ENCODE measurements around the gene SCT. TPM values are rescaled to one million over a fixed set of nuclear protein-coding genes. Genes with fewer than 3 reads are reported as not detected.

The SCT gene
- polyA plus RNA-seq, 1 donor from 2014 or later = not detected

DNA sequence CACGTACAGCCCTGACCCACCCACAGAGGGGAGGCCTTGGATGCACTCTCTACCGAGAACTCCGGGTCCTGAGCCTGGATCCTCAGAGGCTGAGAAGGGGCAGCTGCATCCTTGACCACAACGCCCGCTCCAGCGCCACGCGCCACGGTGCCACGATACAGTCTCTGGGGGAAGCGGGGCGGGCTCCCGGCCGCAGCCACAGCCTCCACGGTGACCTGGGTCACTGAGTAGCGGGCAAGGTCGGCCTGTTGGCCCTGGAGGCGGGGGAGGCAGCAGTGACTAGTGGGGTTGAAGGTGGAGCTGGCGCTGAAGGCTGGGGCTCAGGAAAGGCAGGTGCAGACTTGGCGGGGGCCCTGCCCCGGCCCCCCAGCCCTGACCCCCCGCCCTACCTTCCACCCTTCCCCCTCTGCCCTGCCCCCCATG lies 7.3 kb downstream of the SCT start (continued):
- TF ChIP-seq MXI1 (conservative IDR thresholded peaks at IDR 0.05; ENCODE audit: poor library complexity, severe bottlenecking) = no peak
- TF ChIP-seq SMC3 (conservative IDR thresholded peaks at IDR 0.05; ENCODE audit: poor library complexity) = no peak

- no peak overlapping the region for H3K9ac ChIP-seq (ENCODE audit: low read length)
- H3K9me3 ChIP-seq (ENCODE audit: low read length) = no peaks in the 10 kb centered on the region
- H3K4me2 ChIP-seq (ENCODE audit: low read length) = no peak overlapping the region
- H3K27ac ChIP-seq (ENCODE audit: low read length) = no peak overlapping the region
- H3K27me3 ChIP-seq (ENCODE audit: insufficient read depth, low read depth, low read length) = no peaks in the 10 kb centered on the region
- H4K20me1 ChIP-seq (ENCODE audit: insufficient read depth) = no peaks in the 10 kb centered on the region
- no peaks in the 10 kb centered on the region for H3K79me2 ChIP-seq (replicated peaks; ENCODE audit: insufficient read depth, low read length)
- no peaks in the 10 kb centered on the region for H3F3A ChIP-seq (ENCODE audit: insufficient read depth, low read length, poor library complexity, severe bottlenecking)
- no peak overlapping the region for H2AFZ ChIP-seq (ENCODE audit: low read depth, low read length)
- H3K4me3 ChIP-seq (ENCODE audit: low read length) = no peak overlapping the region
- no peaks in the 10 kb centered on the region for H3K9me2 ChIP-seq (ENCODE audit: insufficient read depth, low read length)
- no peak for TF ChIP-seq RAD21 (conservative IDR thresholded peaks at IDR 0.05)
- TF ChIP-seq MXI1 (conservative IDR thresholded peaks at IDR 0.05; ENCODE audit: poor library complexity, severe bottlenecking) = no peak
- TF ChIP-seq, protein P1, sequence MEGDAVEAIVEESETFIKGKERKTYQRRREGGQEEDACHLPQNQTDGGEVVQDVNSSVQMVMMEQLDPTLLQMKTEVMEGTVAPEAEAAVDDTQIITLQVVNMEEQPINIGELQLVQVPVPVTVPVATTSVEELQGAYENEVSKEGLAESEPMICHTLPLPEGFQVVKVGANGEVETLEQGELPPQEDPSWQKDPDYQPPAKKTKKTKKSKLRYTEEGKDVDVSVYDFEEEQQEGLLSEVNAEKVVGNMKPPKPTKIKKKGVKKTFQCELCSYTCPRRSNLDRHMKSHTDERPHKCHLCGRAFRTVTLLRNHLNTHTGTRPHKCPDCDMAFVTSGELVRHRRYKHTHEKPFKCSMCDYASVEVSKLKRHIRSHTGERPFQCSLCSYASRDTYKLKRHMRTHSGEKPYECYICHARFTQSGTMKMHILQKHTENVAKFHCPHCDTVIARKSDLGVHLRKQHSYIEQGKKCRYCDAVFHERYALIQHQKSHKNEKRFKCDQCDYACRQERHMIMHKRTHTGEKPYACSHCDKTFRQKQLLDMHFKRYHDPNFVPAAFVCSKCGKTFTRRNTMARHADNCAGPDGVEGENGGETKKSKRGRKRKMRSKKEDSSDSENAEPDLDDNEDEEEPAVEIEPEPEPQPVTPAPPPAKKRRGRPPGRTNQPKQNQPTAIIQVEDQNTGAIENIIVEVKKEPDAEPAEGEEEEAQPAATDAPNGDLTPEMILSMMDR (IDR thresholded peaks at IDR 0.05; ENCODE audit: poor library complexity, severe bottlenecking) = no peak
- no peak for TF ChIP-seq TAF1 (IDR thresholded peaks at IDR 0.05; ENCODE audit: low read depth)
- TF ChIP-seq EZH2 (IDR thresholded peaks at IDR 0.05; ENCODE audit: borderline replicate concordance, insufficient read depth, low read length, poor library complexity, severe bottlenecking) = no peak
- no peak for TF ChIP-seq EP300 (conservative IDR thresholded peaks at IDR 0.05; ENCODE audit: poor library complexity, severe bottlenecking)
- no peak for TF ChIP-seq SMC3 (conservative IDR thresholded peaks at IDR 0.05; ENCODE audit: poor library complexity)
- no peak for TF ChIP-seq REST (IDR thresholded peaks at IDR 0.05; ENCODE audit: borderline replicate concordance)
- no peaks in the 10 kb centered on the region for H3K36me3 ChIP-seq (ENCODE audit: insufficient read depth, low read length)
Observed at GRCh38 chr11:618856-619627, 7.9 kb downstream of the SCT start.

DNA sequence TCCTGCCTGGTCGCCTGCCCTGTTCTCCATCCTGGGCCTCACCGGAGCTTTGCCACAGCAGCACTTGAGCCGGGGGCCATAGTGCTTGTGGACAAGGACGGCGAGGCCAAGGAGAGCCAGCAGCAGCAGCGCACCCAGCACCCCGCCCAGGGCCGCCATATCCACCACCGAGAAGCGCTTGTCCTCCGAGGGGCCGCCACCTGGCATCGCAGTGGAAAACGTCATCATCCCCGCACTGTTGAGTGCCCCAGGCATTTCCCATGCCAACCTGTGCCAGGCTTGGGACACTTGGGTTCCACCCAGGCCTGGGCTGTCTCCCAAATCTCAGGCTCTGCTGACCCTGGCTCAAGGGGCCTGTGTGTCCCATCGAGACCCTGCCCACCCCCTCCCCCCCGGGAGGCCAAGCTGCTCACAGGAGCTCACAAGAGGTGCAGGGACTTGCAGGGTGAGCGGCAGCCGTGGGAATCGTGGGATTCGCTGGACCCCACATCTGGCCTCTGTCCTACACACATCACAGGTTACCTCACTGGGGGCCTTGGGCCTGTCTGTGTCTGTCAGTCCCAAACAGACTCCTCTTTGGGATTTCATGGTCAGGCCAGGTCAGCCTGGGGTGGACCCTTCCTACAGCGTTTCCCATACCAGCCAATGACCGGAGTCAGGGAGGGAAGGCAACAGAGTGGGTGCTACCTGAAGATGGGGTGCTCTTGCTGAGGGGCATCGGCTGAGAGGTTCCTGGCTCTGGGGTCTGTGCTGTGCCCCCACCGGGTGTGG lies 8.9 kb downstream of the SCT start:
- Histone ChIP-seq H3K4me3 (ENCODE audit: low read length) (no peak overlapping the region), H3F3A (ENCODE audit: insufficient read depth, low read length, poor library complexity, severe bottlenecking) (no peaks in the 10 kb centered on the region), H4K20me1 (ENCODE audit: insufficient read depth) (no peaks in the 10 kb centered on the region), H3K36me3 (ENCODE audit: insufficient read depth, low read length) (no peaks in the 10 kb centered on the region), H3K9me2 (ENCODE audit: insufficient read depth, low read length) (no peaks in the 10 kb centered on the region), H2AFZ (ENCODE audit: low read depth, low read length) (no peak overlapping the region), H3K79me2 (replicated peaks; ENCODE audit: insufficient read depth, low read length) (no peaks in the 10 kb centered on the region), H3K27me3 (ENCODE audit: insufficient read depth, low read depth, low read length) (no peaks in the 10 kb centered on the region), H3K27ac (ENCODE audit: low read length) (no peak overlapping the region), H3K4me2 (ENCODE audit: low read length) (no peak overlapping the region), H3K9ac (ENCODE audit: low read length) (no peak overlapping the region), H3K9me3 (ENCODE audit: low read length) (no peaks in the 10 kb centered on the region)
- no peak for TF ChIP-seq TAF1 (IDR thresholded peaks at IDR 0.05; ENCODE audit: low read depth)
- TF ChIP-seq EP300 (conservative IDR thresholded peaks at IDR 0.05; ENCODE audit: poor library complexity, severe bottlenecking) = no peak
- no peak for TF ChIP-seq EZH2 (IDR thresholded peaks at IDR 0.05; ENCODE audit: borderline replicate concordance, insufficient read depth, low read length, poor library complexity, severe bottlenecking)
- TF ChIP-seq REST (IDR thresholded peaks at IDR 0.05; ENCODE audit: borderline replicate concordance) = no peak
- TF ChIP-seq MXI1 (conservative IDR thresholded peaks at IDR 0.05; ENCODE audit: poor library complexity, severe bottlenecking) = no peak
- TF ChIP-seq POLR2AphosphoS5 (IDR thresholded peaks at IDR 0.05) = no peak
- TF ChIP-seq RAD21 (conservative IDR thresholded peaks at IDR 0.05) = no peak
- TF ChIP-seq, protein P1 (IDR thresholded peaks at IDR 0.05; ENCODE audit: poor library complexity, severe bottlenecking) = no peak
- no peak for TF ChIP-seq SMC3 (conservative IDR thresholded peaks at IDR 0.05; ENCODE audit: poor library complexity)

All from neural cell (in vitro differentiated cells).